DMS53 treated with DMSO at 0.1 percent for 48 hours (cell line): ENCODE measurements around the gene DNAAF6.

Experiments
- DNase-seq: peaks from one replicate; lab custom pipeline; 2025; ENCODE audit not compliant: unreplicated experiment; lab: John Stamatoyannopoulos, UW

Gene DNAAF6

GRCh38 chrX:107293056-107293455 is 86.6 kb downstream of the DNAAF6 start:
- no peak for DNase-seq
